GM12878 (cell line): ENCODE results near the gene IRX4. TPM values are rescaled to one million over a fixed set of nuclear protein-coding genes. Genes with fewer than 3 reads are reported as not detected.

ENCODE experiments used
- ATAC-seq: fragments of 200-7000 bp; cut with Tn5 transposase; 3 replicates; pipeline ENCODE4 v1.9.1; 2020; ENCODE audit warnings: mild to moderate bottlenecking, moderate library complexity
- BruUV-seq: library from RNA; stranded (reverse); fragments of 400-500 nt; replicated peaks from 2 replicates; lab custom pipeline; 2021; lab: Mats Ljungman, UMichigan
- CTCF ChIA-PET: fragments of 300-600 bp; sonication (Branson Sonifier 250); formaldehyde crosslinking; extraction: SDS; loops from one replicate; lab custom pipeline; 2021; ENCODE audit warnings: inconsistent platforms; lab: Yijun Ruan, JAX
- POLR2A ChIA-PET: fragments of 350-600 bp; formaldehyde crosslinking; extraction: SDS; loops from one replicate; lab custom pipeline; 2021; ENCODE audit warnings: inconsistent platforms; lab: Charles Lee
- RAD21 ChIA-PET: fragments of 300-600 bp; sonication (Branson Sonifier 250); formaldehyde crosslinking; loops from one replicate; lab custom pipeline; 2023; ENCODE audit warnings: antibody characterized with exemption; ENCODE audit not compliant: unreplicated experiment; lab: Charles Lee
- SMC1A ChIA-PET: fragments of 300-600 bp; sonication (Branson Sonifier 250); formaldehyde crosslinking; loops from one replicate; lab custom pipeline; 2023; ENCODE audit not compliant: unreplicated experiment, uncharacterized antibody; lab: Charles Lee
- DNase-seq: peaks from one replicate; pipeline ENCODE4 v3.0.0-alpha.2; 2011; ENCODE audit warnings: low read depth, low spot score
- FAIRE-seq: peaks from 3 replicates; lab custom pipeline; 2011; peaks lifted over from hg19 to GRCh38; lab: Jason Lieb, UNC
- H2AFZ ChIP-seq: 2 replicates; pipeline ENCODE4 v1.6.0; 2011; ENCODE audit warnings: low read depth, low read length, control low read depth; ENCODE audit not compliant: control insufficient read depth
- H3K27ac ChIP-seq: 2 replicates; pipeline ENCODE4 v1.5.1; 2011; ENCODE audit warnings: control low read depth; ENCODE audit not compliant: control insufficient read depth, insufficient read depth
- H3K27me3 ChIP-seq, 2 experiments: replicated peaks in 1 of 2; 2 replicates each; pipeline versions ENCODE4 v1.6.0 to v1.6.1; 2011; ENCODE audit warnings: low read length in 1 of 2; ENCODE audit not compliant: control insufficient read depth in 2 of 2, insufficient read depth in 2 of 2
- H3K36me3 ChIP-seq, 2 experiments: 2 replicates each; pipeline ENCODE4 v1.5.1; 2011; ENCODE audit warnings: low read length in 1 of 2; ENCODE audit not compliant: control insufficient read depth in 2 of 2, insufficient read depth in 2 of 2
- H3K4me1 ChIP-seq: 2 replicates; pipeline ENCODE4 v1.6.1; 2011; ENCODE audit warnings: mild to moderate bottlenecking, low read length, moderate library complexity, mixed read lengths; ENCODE audit not compliant: control insufficient read depth, insufficient read depth
- H3K4me2 ChIP-seq: 2 replicates; pipeline ENCODE4 v1.6.0; 2011; ENCODE audit warnings: control low read depth; ENCODE audit not compliant: control insufficient read depth, insufficient read depth
- H3K4me3 ChIP-seq: fragments of 200-600 bp; sonication (generic); 2 replicates; pipeline ENCODE4 v1.5.1; 2016
- H3K79me2 ChIP-seq: 2 replicates; pipeline ENCODE4 v1.6.0; 2011; ENCODE audit warnings: low read length; ENCODE audit not compliant: control insufficient read depth, insufficient read depth
- H3K9ac ChIP-seq: 2 replicates; pipeline ENCODE4 v1.8.0; 2011; ENCODE audit warnings: low read length, control low read depth, mixed read lengths; ENCODE audit not compliant: control insufficient read depth, insufficient read depth
- H3K9me3 ChIP-seq: replicated peaks from 3 replicates; pipeline ENCODE4 v1.5.1; 2011; ENCODE audit warnings: mild to moderate bottlenecking, low read length; ENCODE audit not compliant: control insufficient read depth, insufficient read depth
- H4K20me1 ChIP-seq: 2 replicates; pipeline ENCODE4 v1.6.0; 2011; ENCODE audit not compliant: control insufficient read depth, insufficient read depth
- ATF7 ChIP-seq: fragments of 450-650 bp; IDR thresholded peaks from 2 replicates; pipeline ENCODE4 v1.6.1; 2016; ENCODE audit warnings: low read depth, mild to moderate bottlenecking
- CEBPB ChIP-seq, 2 experiments: fragments of 150-350 bp in 1 of 2; IDR thresholded peaks; 2 replicates each; pipeline ENCODE4 v1.6.1; 2012 to 2014; ENCODE audit warnings: low read depth in 2 of 2, low read length in 2 of 2, borderline replicate concordance in 1 of 2, inconsistent platforms in 1 of 2
- FOS ChIP-seq: IDR thresholded peaks from 3 replicates; pipeline ENCODE4 v1.6.1; 2011; ENCODE audit warnings: borderline replicate concordance; ENCODE audit not compliant: insufficient read length; ENCODE audit errors: extremely low read depth
- IRF4 ChIP-seq: IDR thresholded peaks from 2 replicates; pipeline ENCODE4 v1.6.1; 2011; ENCODE audit warnings: low read depth, low read length
- NBN ChIP-seq: fragments of 450-650 bp; IDR thresholded peaks from 2 replicates; pipeline ENCODE4 v1.6.1; 2016
- NFYA ChIP-seq: IDR thresholded peaks from 2 replicates; pipeline ENCODE4 v1.6.1; 2011; ENCODE audit warnings: low read depth, mild to moderate bottlenecking, low read length, improper control_type of control experiment, borderline replicate concordance
- POLR2A ChIP-seq: IDR thresholded peaks from 2 replicates; pipeline ENCODE4 v1.6.1; 2011; ENCODE audit warnings: low read depth, mild to moderate bottlenecking, low read length
- POU2F2 ChIP-seq: IDR thresholded peaks from 3 replicates; pipeline ENCODE4 v1.6.1; 2011; ENCODE audit warnings: low read depth, mild to moderate bottlenecking, low read length, borderline replicate concordance
- WGBS: methylation state at CpG from one replicate; pipeline ENCODE4 v1.1.6; 2016; ENCODE audit warnings: low lambda C conversion rate; ENCODE audit not compliant: insufficient replicate concordance, insufficient coverage; ENCODE audit errors: missing lambda C conversion rate; 5-methylcytosine and 5-hydroxymethylcytosine counted together
- in situ Hi-C: fragments of 300-500 bp; cut with MboI; formaldehyde crosslinking; loops from 9 replicates; pipeline ENCODE4 v1.14.3; 2018; ENCODE audit warnings: mixed read lengths
- intact Hi-C: fragments of 100-400 bp; cut with micrococcal nuclease; formaldehyde crosslinking; loops from one replicate; pipeline ENCODE4 v1.14.2; 2022; ENCODE audit not compliant: unreplicated experiment
- polyA plus RNA-seq, 11 experiments: library from polyadenylated mRNA; depleted of rRNA in 4 of 11; unstranded in 6 of 11; stranded (reverse) in 5 of 11; fragments of >200 nt; fragmentation: Nextera tagmentation in 4 of 11; fragmentation: Illumina TruSeq in 1 of 11; extraction: Ambion mirVana in 4 of 11; extraction: Trizol in 1 of 11; gene quantifications; 1 replicate in 1 of 11; 2 replicates in 10 of 11; pipeline versions ENCODE4 v1.2.1 to v1.2.3, GENCODE V29; 2011 to 2016; ENCODE audit warnings: inconsistent platforms in 2 of 11, missing spikeins in 2 of 11, low read depth in 1 of 11
- total RNA-seq, 4 experiments: library from RNA; depleted of rRNA in 3 of 4; stranded (reverse); fragments of >200 nt in 3 of 4; fragmentation: Illumina TruSeq in 1 of 4; extraction: Trizol in 1 of 4; gene quantifications; 2 replicates each; pipeline versions ENCODE4 v1.2.1 to v1.2.3, GENCODE V29; 2013 to 2021

The IRX4 gene
- total and polyA plus RNA-seq, 10 of the 15 experiments (the other 5 are each of a cell fraction or from before 2014, with no cell fraction given): not detected

- ATAC-seq (no peak), FAIRE-seq (no peak), DNase-seq (no peak)
- POLR2A ChIA-PET: no interaction called here
- H3K4me2 ChIP-seq: no peak overlapping the region
- no peaks in the 10 kb centered on the region for H3K36me3 ChIP-seq
- H3K9me3 ChIP-seq: no peaks in the 10 kb centered on the region
- SMC1A ChIA-PET: no interaction called here
- H3K27ac ChIP-seq: no peak overlapping the region
- no peak overlapping the region for H3K9ac ChIP-seq
- no peaks in the 10 kb centered on the region for H3K4me1 ChIP-seq
- no peak overlapping the region for H2AFZ ChIP-seq
- H3K4me3 ChIP-seq: no peak overlapping the region
- in situ Hi-C loops: no loop called here
- H3K79me2 ChIP-seq: no peaks in the 10 kb centered on the region
- intact Hi-C loops: no loop called here
- no peaks in the 10 kb centered on the region; a peak in 1 of 4 replicates for H3K27me3 ChIP-seq
- CTCF ChIA-PET: no interaction called here
- H4K20me1 ChIP-seq: no peaks in the 10 kb centered on the region
- no TSS peak for BruUV-seq
- WGBS: 31% methylated on average over 32 of the region's 49 CpGs
- RAD21 ChIA-PET: no interaction called here
- TF ChIP-seq POU2F2 (no peak), FOS (no peak)
Observed at GRCh38 chr5:1856596-1857255, 26.0 kb downstream of the IRX4 start.

DNA sequence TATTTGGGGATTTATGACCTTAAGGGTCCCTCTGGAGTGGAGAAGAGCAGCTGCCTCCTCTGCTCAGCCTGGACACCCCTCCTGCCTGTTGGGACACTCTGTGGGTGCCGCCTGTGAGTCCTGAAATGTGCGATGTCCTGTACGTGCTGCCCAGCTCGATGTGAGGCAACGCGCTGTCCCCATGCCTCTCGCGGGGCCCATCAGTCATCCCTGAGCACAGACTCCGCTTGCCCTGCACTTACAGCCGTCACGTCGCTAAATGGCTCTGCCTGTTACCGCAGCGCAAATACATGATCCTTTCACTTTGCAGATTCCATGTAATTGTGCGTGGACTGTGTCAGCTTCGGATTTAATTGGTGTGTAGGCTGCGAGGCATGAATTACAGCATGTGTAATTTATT, 27.1 kb downstream of the IRX4 start:
- Histone ChIP-seq H3K4me3 (no peak overlapping the region), H3K4me1 (no peaks in the 10 kb centered on the region), H4K20me1 (no peaks in the 10 kb centered on the region), H3K9ac (no peak overlapping the region), H3K27me3 (no peaks in the 10 kb centered on the region; a peak in 3 of 4 replicates), H3K9me3 (no peaks in the 10 kb centered on the region), H2AFZ (no peak overlapping the region), H3K4me2 (no peak overlapping the region), H3K79me2 (no peaks in the 10 kb centered on the region), H3K27ac (no peak overlapping the region), H3K36me3 (no peaks in the 10 kb centered on the region)
- FAIRE-seq: no peak
- ChIA-PET POLR2A (no interaction called here), CTCF (no interaction called here), SMC1A (no interaction called here), RAD21 (no interaction called here)
- no TSS peak for BruUV-seq
- TF ChIP-seq NFYA (no peak), NBN (no peak), POLR2A (no peak), IRF4 (no peak), ATF7 (no peak), CEBPB (IDR thresholded peaks at IDR 0.05; ENCODE audit: borderline replicate concordance in 1 of 2, low read depth in 2 of 2, low read length in 2 of 2) (no peak)
- intact Hi-C loops (no loop called here), in situ Hi-C loops (no loop called here)
- WGBS: 76% methylated on average over 17 of the region's 17 CpGs
- no peak for ATAC-seq
- no peak for DNase-seq
